GM12878 (cell line): ENCODE measurements around the gene CNTNAP2. TPM values are rescaled to one million over a fixed set of nuclear protein-coding genes. Genes with fewer than 3 reads are reported as not detected.

Experiments used
- ATAC-seq: fragments of 200-7000 bp; cut with Tn5 transposase; 3 replicates; pipeline ENCODE4 v1.9.1; 2020; ENCODE audit warnings: mild to moderate bottlenecking, moderate library complexity
- BruUV-seq: library from RNA; stranded (reverse); fragments of 400-500 nt; replicated peaks from 2 replicates; lab custom pipeline; 2021; lab: Mats Ljungman, UMichigan
- CTCF ChIA-PET: fragments of 300-600 bp; sonication (Branson Sonifier 250); formaldehyde crosslinking; extraction: SDS; loops from one replicate; lab custom pipeline; 2021; ENCODE audit warnings: inconsistent platforms; lab: Yijun Ruan, JAX
- POLR2A ChIA-PET: fragments of 350-600 bp; formaldehyde crosslinking; extraction: SDS; loops from one replicate; lab custom pipeline; 2021; ENCODE audit warnings: inconsistent platforms; lab: Charles Lee
- RAD21 ChIA-PET: fragments of 300-600 bp; sonication (Branson Sonifier 250); formaldehyde crosslinking; loops from one replicate; lab custom pipeline; 2023; ENCODE audit warnings: antibody characterized with exemption; ENCODE audit not compliant: unreplicated experiment; lab: Charles Lee
- SMC1A ChIA-PET: fragments of 300-600 bp; sonication (Branson Sonifier 250); formaldehyde crosslinking; loops from one replicate; lab custom pipeline; 2023; ENCODE audit not compliant: unreplicated experiment, uncharacterized antibody; lab: Charles Lee
- DNase-seq: peaks from one replicate; pipeline ENCODE4 v3.0.0-alpha.2; 2011; ENCODE audit warnings: low read depth, low spot score
- FAIRE-seq: peaks from 3 replicates; lab custom pipeline; 2011; peaks lifted over from hg19 to GRCh38; lab: Jason Lieb, UNC
- H2AFZ ChIP-seq: 2 replicates; pipeline ENCODE4 v1.6.0; 2011; ENCODE audit warnings: low read depth, low read length, control low read depth; ENCODE audit not compliant: control insufficient read depth
- H3K27ac ChIP-seq: 2 replicates; pipeline ENCODE4 v1.5.1; 2011; ENCODE audit warnings: control low read depth; ENCODE audit not compliant: control insufficient read depth, insufficient read depth
- H3K27me3 ChIP-seq, 2 experiments: replicated peaks in 1 of 2; 2 replicates each; pipeline versions ENCODE4 v1.6.0 to v1.6.1; 2011; ENCODE audit warnings: low read length in 1 of 2; ENCODE audit not compliant: control insufficient read depth in 2 of 2, insufficient read depth in 2 of 2
- H3K36me3 ChIP-seq, 2 experiments: 2 replicates each; pipeline ENCODE4 v1.5.1; 2011; ENCODE audit warnings: low read length in 1 of 2; ENCODE audit not compliant: control insufficient read depth in 2 of 2, insufficient read depth in 2 of 2
- H3K4me1 ChIP-seq: 2 replicates; pipeline ENCODE4 v1.6.1; 2011; ENCODE audit warnings: mild to moderate bottlenecking, low read length, moderate library complexity, mixed read lengths; ENCODE audit not compliant: control insufficient read depth, insufficient read depth
- H3K4me2 ChIP-seq: 2 replicates; pipeline ENCODE4 v1.6.0; 2011; ENCODE audit warnings: control low read depth; ENCODE audit not compliant: control insufficient read depth, insufficient read depth
- H3K4me3 ChIP-seq: fragments of 200-600 bp; sonication (generic); 2 replicates; pipeline ENCODE4 v1.5.1; 2016
- H3K79me2 ChIP-seq: 2 replicates; pipeline ENCODE4 v1.6.0; 2011; ENCODE audit warnings: low read length; ENCODE audit not compliant: control insufficient read depth, insufficient read depth
- H3K9ac ChIP-seq: 2 replicates; pipeline ENCODE4 v1.8.0; 2011; ENCODE audit warnings: low read length, control low read depth, mixed read lengths; ENCODE audit not compliant: control insufficient read depth, insufficient read depth
- H3K9me3 ChIP-seq: replicated peaks from 3 replicates; pipeline ENCODE4 v1.5.1; 2011; ENCODE audit warnings: mild to moderate bottlenecking, low read length; ENCODE audit not compliant: control insufficient read depth, insufficient read depth
- H4K20me1 ChIP-seq: 2 replicates; pipeline ENCODE4 v1.6.0; 2011; ENCODE audit not compliant: control insufficient read depth, insufficient read depth
- BHLHE40 ChIP-seq, 2 experiments: fragments of 450-650 bp in 1 of 2; IDR thresholded peaks; 2 replicates each; pipeline ENCODE4 v1.6.1; 2011 to 2017; ENCODE audit warnings: low read depth in 2 of 2, borderline replicate concordance in 1 of 2, improper control_type of control experiment in 1 of 2, low read length in 1 of 2, mild to moderate bottlenecking in 1 of 2
- BRCA1 ChIP-seq: IDR thresholded peaks from 2 replicates; pipeline ENCODE4 v1.6.1; 2011; ENCODE audit warnings: low read depth, low read length, improper control_type of control experiment
- CBX5 ChIP-seq: sonication (generic); IDR thresholded peaks from 2 replicates; pipeline ENCODE4 v1.6.1; 2016; ENCODE audit warnings: low read depth, moderate library complexity, mild to moderate bottlenecking, inconsistent platforms
- CHD1 ChIP-seq: IDR thresholded peaks from 2 replicates; pipeline ENCODE4 v1.6.1; 2012; ENCODE audit warnings: low read depth, low read length, improper control_type of control experiment
- EP300 ChIP-seq, 2 experiments: fragments of 150-350 bp in 1 of 2; IDR thresholded peaks; 2 replicates each; pipeline ENCODE4 v1.6.1; 2011 to 2012; ENCODE audit warnings: low read depth in 2 of 2, low read length in 2 of 2, borderline replicate concordance in 1 of 2, improper control_type of control experiment in 1 of 2, inconsistent platforms in 1 of 2; ENCODE audit not compliant: control insufficient read depth in 1 of 2
- FOXK2 ChIP-seq: fragments of 450-650 bp; IDR thresholded peaks from 2 replicates; pipeline ENCODE4 v1.6.1; 2017; ENCODE audit warnings: mild to moderate bottlenecking, moderate library complexity
- FOXM1 ChIP-seq: IDR thresholded peaks from 2 replicates; pipeline ENCODE4 v1.6.1; 2012; ENCODE audit warnings: low read depth, mild to moderate bottlenecking, inconsistent platforms, low read length, moderate library complexity
- HCFC1 ChIP-seq: fragments of 150-350 bp; IDR thresholded peaks from 2 replicates; pipeline ENCODE4 v1.6.1; 2014; ENCODE audit warnings: low read length
- IKZF2 ChIP-seq, 2 experiments: fragments of 450-650 bp; IDR thresholded peaks; 2 replicates each; pipeline ENCODE4 v1.6.1; 2017; ENCODE audit warnings: mild to moderate bottlenecking in 2 of 2, moderate library complexity in 2 of 2
- JUND ChIP-seq: IDR thresholded peaks from 2 replicates; pipeline ENCODE4 v1.6.1; 2012; ENCODE audit warnings: low read depth, mild to moderate bottlenecking, low read length, improper control_type of control experiment, moderate library complexity
- KDM1A ChIP-seq: fragments of 200-600 bp; sonication (generic); IDR thresholded peaks from 2 replicates; pipeline ENCODE4 v1.6.1; 2016; ENCODE audit warnings: borderline replicate concordance
- MXI1 ChIP-seq: fragments of 150-350 bp; IDR thresholded peaks from 2 replicates; pipeline ENCODE4 v1.6.1; 2011; ENCODE audit warnings: low read depth, mild to moderate bottlenecking, inconsistent platforms, low read length, improper control_type of control experiment
- NBN ChIP-seq: fragments of 450-650 bp; IDR thresholded peaks from 2 replicates; pipeline ENCODE4 v1.6.1; 2016
- NFIC ChIP-seq: IDR thresholded peaks from 2 replicates; pipeline ENCODE4 v1.6.1; 2012; ENCODE audit warnings: low read depth, mild to moderate bottlenecking, inconsistent platforms, low read length, moderate library complexity
- NRF1 ChIP-seq: conservative IDR thresholded peaks from 2 replicates; pipeline ENCODE4 v1.6.1; 2011; ENCODE audit warnings: mild to moderate bottlenecking, low read depth, low read length, improper control_type of control experiment
- RCOR1 ChIP-seq: conservative IDR thresholded peaks from 2 replicates; pipeline ENCODE4 v1.6.1; 2012; ENCODE audit warnings: low read depth, low read length, improper control_type of control experiment
- TCF7 ChIP-seq: IDR thresholded peaks from 2 replicates; pipeline ENCODE4 v1.6.1; 2014; ENCODE audit warnings: antibody characterized with exemption, borderline replicate concordance
- ZNF622 ChIP-seq: fragments of 450-650 bp; IDR thresholded peaks from 2 replicates; pipeline ENCODE4 v1.6.1; 2017; ENCODE audit warnings: mild to moderate bottlenecking, inconsistent platforms
- ZZZ3 ChIP-seq: IDR thresholded peaks from 2 replicates; pipeline ENCODE4 v1.6.1; 2011; ENCODE audit warnings: low read depth; ENCODE audit not compliant: control insufficient read depth, insufficient read length
- WGBS: methylation state at CpG from one replicate; pipeline ENCODE4 v1.1.6; 2016; ENCODE audit warnings: low lambda C conversion rate; ENCODE audit not compliant: insufficient replicate concordance, insufficient coverage; ENCODE audit errors: missing lambda C conversion rate; 5-methylcytosine and 5-hydroxymethylcytosine counted together
- in situ Hi-C: fragments of 300-500 bp; cut with MboI; formaldehyde crosslinking; loops from 9 replicates; pipeline ENCODE4 v1.14.3; 2018; ENCODE audit warnings: mixed read lengths
- intact Hi-C: fragments of 100-400 bp; cut with micrococcal nuclease; formaldehyde crosslinking; loops from one replicate; pipeline ENCODE4 v1.14.2; 2022; ENCODE audit not compliant: unreplicated experiment
- polyA plus RNA-seq, 11 experiments: library from polyadenylated mRNA; depleted of rRNA in 4 of 11; unstranded in 6 of 11; stranded (reverse) in 5 of 11; fragments of >200 nt; fragmentation: Nextera tagmentation in 4 of 11; fragmentation: Illumina TruSeq in 1 of 11; extraction: Ambion mirVana in 4 of 11; extraction: Trizol in 1 of 11; gene quantifications; 1 replicate in 1 of 11; 2 replicates in 10 of 11; pipeline versions ENCODE4 v1.2.1 to v1.2.3, GENCODE V29; 2011 to 2016; ENCODE audit warnings: inconsistent platforms in 2 of 11, missing spikeins in 2 of 11, low read depth in 1 of 11
- total RNA-seq, 4 experiments: library from RNA; depleted of rRNA in 3 of 4; stranded (reverse); fragments of >200 nt in 3 of 4; fragmentation: Illumina TruSeq in 1 of 4; extraction: Trizol in 1 of 4; gene quantifications; 2 replicates each; pipeline versions ENCODE4 v1.2.1 to v1.2.3, GENCODE V29; 2013 to 2021
- TF ChIP-seq, protein P1 (sequence below): IDR thresholded peaks from 2 replicates; pipeline ENCODE4 v1.6.1; 2011; ENCODE audit warnings: borderline replicate concordance, low read depth, mild to moderate bottlenecking, moderate library complexity, low read length; ENCODE audit not compliant: insufficient read depth, poor library complexity, severe bottlenecking

The CNTNAP2 gene
- total and polyA plus RNA-seq, 10 of the 15 experiments (the other 5 are each of a cell fraction or from before 2014, with no cell fraction given): 0.03 to 0.08 (median 0.03) TPM; not detected in 7

DNA sequence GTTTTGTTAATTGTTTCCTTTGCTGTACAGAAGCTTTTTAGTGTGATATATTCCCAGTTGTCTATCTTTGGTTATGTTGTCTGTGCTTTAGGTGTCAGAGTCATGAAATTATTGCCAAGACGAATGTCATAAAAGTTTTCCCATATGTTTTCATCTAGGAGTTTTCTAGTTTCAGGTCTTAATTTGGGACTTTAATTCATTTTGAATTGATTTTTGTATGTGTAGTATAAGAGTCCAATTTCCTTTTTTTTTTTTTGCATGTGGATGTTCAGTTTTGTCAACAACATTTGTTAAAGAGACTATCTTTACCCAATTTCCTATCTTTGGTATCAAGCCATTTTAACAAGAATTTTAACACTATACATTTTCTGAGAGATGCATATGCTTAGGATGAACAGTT, 432.2 kb downstream of the CNTNAP2 start:
- Histone ChIP-seq H3K79me2 (no peaks in the 10 kb centered on the region), H3K4me3 (no peak overlapping the region), H3K27me3 (no peaks in the 10 kb centered on the region), H2AFZ (no peak overlapping the region)
- 0% methylated on average over 1 of the region's 1 CpG for WGBS
- POLR2A ChIA-PET: no interaction called here
- CTCF ChIA-PET: no interaction called here
- RAD21 ChIA-PET: no interaction called here
- intact Hi-C loops (no loop called here), in situ Hi-C loops (no loop called here)
- no peak for TF ChIP-seq ZZZ3
- TF ChIP-seq, protein P1, sequence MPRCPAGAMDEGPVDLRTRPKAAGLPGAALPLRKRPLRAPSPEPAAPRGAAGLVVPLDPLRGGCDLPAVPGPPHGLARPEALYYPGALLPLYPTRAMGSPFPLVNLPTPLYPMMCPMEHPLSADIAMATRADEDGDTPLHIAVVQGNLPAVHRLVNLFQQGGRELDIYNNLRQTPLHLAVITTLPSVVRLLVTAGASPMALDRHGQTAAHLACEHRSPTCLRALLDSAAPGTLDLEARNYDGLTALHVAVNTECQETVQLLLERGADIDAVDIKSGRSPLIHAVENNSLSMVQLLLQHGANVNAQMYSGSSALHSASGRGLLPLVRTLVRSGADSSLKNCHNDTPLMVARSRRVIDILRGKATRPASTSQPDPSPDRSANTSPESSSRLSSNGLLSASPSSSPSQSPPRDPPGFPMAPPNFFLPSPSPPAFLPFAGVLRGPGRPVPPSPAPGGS: no peak
- TF ChIP-seq, all 136 proteins: peak for 0
- BruUV-seq: no TSS peak
- ATAC-seq (no peak), DNase-seq (no peak), FAIRE-seq (no peak)
- H3K9me3 ChIP-seq: no peaks in the 10 kb centered on the region
- no peak overlapping the region for H3K9ac ChIP-seq
- H3K4me2 ChIP-seq: no peak overlapping the region
- H4K20me1 ChIP-seq: no peaks in the 10 kb centered on the region
- no peaks in the 10 kb centered on the region for H3K4me1 ChIP-seq
- SMC1A ChIA-PET: no interaction called here
- no peaks in the 10 kb centered on the region for H3K36me3 ChIP-seq
- no peak overlapping the region for H3K27ac ChIP-seq

DNA sequence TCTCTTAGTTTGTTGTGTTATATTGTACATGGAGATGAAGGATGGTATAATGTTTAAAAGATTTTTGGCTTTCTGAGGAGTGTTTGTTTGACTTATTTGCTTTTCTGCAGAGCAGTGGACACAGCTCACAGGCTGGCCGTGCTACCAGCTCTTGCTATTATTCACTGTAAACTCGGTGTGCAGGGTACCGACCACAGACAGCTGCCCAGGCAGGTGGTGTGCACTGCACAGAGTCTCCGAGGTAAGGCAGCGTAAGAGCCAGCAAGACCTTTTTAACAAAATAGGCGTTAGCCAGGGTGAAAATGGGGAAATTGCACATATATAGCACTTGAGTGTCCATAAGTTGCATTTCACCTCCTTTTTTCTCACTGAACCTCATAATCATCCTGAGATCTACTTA, 438.0 kb downstream of the CNTNAP2 start:
- Histone ChIP-seq H4K20me1 (no peaks in the 10 kb centered on the region), H2AFZ (no peak overlapping the region), H3K4me3 (no peak overlapping the region), H3K4me2 (no peak overlapping the region), H3K4me1 (no peaks in the 10 kb centered on the region), H3K9me3 (no peaks in the 10 kb centered on the region), H3K36me3 (no peaks in the 10 kb centered on the region), H3K27me3 (no peaks in the 10 kb centered on the region), H3K27ac (no peak overlapping the region), H3K9ac (no peak overlapping the region), H3K79me2 (no peaks in the 10 kb centered on the region)
- ChIA-PET CTCF (interaction anchor here (1.0 kb wide), 1 partner anchor 16 kb away, joined by 3 read pairs; no protein-coding TSS in a partner anchor), RAD21 (no interaction called here), SMC1A (no interaction called here), POLR2A (no interaction called here)
- ATAC-seq (no peak), FAIRE-seq (no peak), DNase-seq (no peak)
- no TSS peak for BruUV-seq
- in situ Hi-C loops (no loop called here), intact Hi-C loops (no loop called here)
- 19% methylated on average over 6 of the region's 6 CpGs for WGBS
- TF ChIP-seq EP300 (IDR thresholded peaks at IDR 0.05; ENCODE audit: borderline replicate concordance in 1 of 2, control insufficient read depth in 1 of 2, low read depth in 2 of 2, low read length in 2 of 2): no peak
- no peak for TF ChIP-seq FOXM1
- no peak for TF ChIP-seq NFIC
- TF ChIP-seq ZNF622: no peak
- TF ChIP-seq NBN: no peak
- TF ChIP-seq TCF7: no peak
- TF ChIP-seq CHD1: no peak
- TF ChIP-seq KDM1A: no peak
- TF ChIP-seq HCFC1: no peak
- no peak for TF ChIP-seq BHLHE40 (IDR thresholded peaks at IDR 0.05; ENCODE audit: borderline replicate concordance in 1 of 2, low read depth in 2 of 2, low read length in 1 of 2)
- no peak for TF ChIP-seq RCOR1
- TF ChIP-seq IKZF2 (IDR thresholded peaks at IDR 0.05): no peak
- TF ChIP-seq NRF1: no peak
- no peak for TF ChIP-seq JUND
- TF ChIP-seq FOXK2: no peak
- TF ChIP-seq MXI1: no peak
- no peak for TF ChIP-seq BRCA1
- TF ChIP-seq CBX5: no peak
- TF ChIP-seq, all 136 proteins: peak for 0
